Osteoblast (primary cell): ENCODE results near the gene CA14. TPM values are rescaled to one million over a fixed set of nuclear protein-coding genes. Genes with fewer than 3 reads are reported as not detected.
"Not testable (repeated sequence)": the region's sequence is repeated elsewhere in the genome, so short reads cannot be mapped to it uniquely, and the experiment has no call there.

Source experiments
- DNase-seq: peaks from one replicate; pipeline ENCODE4 v3.0.0; 2011; ENCODE audit warnings: low spot score, mixed read lengths; ENCODE audit not compliant: insufficient read length; ENCODE audit errors: missing footprints
- H2AFZ ChIP-seq: 2 replicates; pipeline ENCODE4 v1.6.0; 2011; ENCODE audit warnings: mild to moderate bottlenecking, low read length
- H3K27ac ChIP-seq: 2 replicates; pipeline ENCODE4 v1.5.1; 2011; ENCODE audit warnings: mild to moderate bottlenecking, low read depth, low read length, moderate library complexity
- H3K27me3 ChIP-seq: 2 replicates; pipeline ENCODE4 v1.6.0; 2012; ENCODE audit warnings: mild to moderate bottlenecking, control low read depth, inconsistent platforms, low read length, moderate library complexity; ENCODE audit not compliant: insufficient read depth
- H3K36me3 ChIP-seq: 2 replicates; pipeline ENCODE4 v1.5.1; 2011; ENCODE audit warnings: mild to moderate bottlenecking, low read length, control low read depth, moderate library complexity; ENCODE audit not compliant: insufficient read depth
- H3K4me1 ChIP-seq: 2 replicates; pipeline ENCODE4 v1.5.1; 2011; ENCODE audit warnings: mild to moderate bottlenecking, low read length, control low read depth, moderate library complexity; ENCODE audit not compliant: insufficient read depth
- H3K4me2 ChIP-seq: 2 replicates; pipeline ENCODE4 v1.6.0; 2011; ENCODE audit warnings: mild to moderate bottlenecking, low read length; ENCODE audit not compliant: insufficient read depth
- H3K4me3 ChIP-seq: fragments of 200-600 bp; sonication (generic); 3 replicates; pipeline ENCODE4 v1.5.1; 2012; ENCODE audit warnings: mild to moderate bottlenecking, low read length, inconsistent platforms; ENCODE audit not compliant: insufficient read depth
- H3K79me2 ChIP-seq: 2 replicates; pipeline ENCODE4 v1.6.0; 2012; ENCODE audit warnings: mild to moderate bottlenecking, low read length, control low read depth, inconsistent platforms; ENCODE audit not compliant: insufficient read depth
- H3K9me3 ChIP-seq: 2 replicates; pipeline ENCODE4 v1.5.1; 2011; ENCODE audit warnings: low read depth, low read length, control low read depth
- H4K20me1 ChIP-seq: 2 replicates; pipeline ENCODE4 v1.6.0; 2012; ENCODE audit warnings: mild to moderate bottlenecking, low read length, control low read depth; ENCODE audit not compliant: insufficient read depth
- CTCF ChIP-seq: IDR thresholded peaks from 2 replicates; pipeline ENCODE4 v1.5.1; 2011; ENCODE audit warnings: mild to moderate bottlenecking, low read depth, low read length, moderate library complexity; ENCODE audit errors: extremely low read depth
- total RNA-seq: library from RNA; depleted of rRNA; stranded (reverse); fragments of >200 nt; gene quantifications from 2 replicates; pipeline ENCODE4 v1.2.3, GENCODE V29; 2012

The CA14 gene
- not detected in 2 replicates for total RNA-seq

- Histone ChIP-seq H4K20me1 (no peaks in the 10 kb centered on the region), H3K9me3 (no peaks in the 10 kb centered on the region), H3K4me1 (peaks cover 17% of the 10 kb centered on the region), H3K27ac (no peak within 1 kb of the TSS), H3K27me3 (peaks cover 30% of the 10 kb centered on the region), H2AFZ (peak within 1 kb of the TSS; percentile 77), H3K79me2 (no peaks in the 10 kb centered on the region), H3K36me3 (no peaks in the 10 kb centered on the region), H3K4me3 (peak within 1 kb of the TSS; percentile 40), H3K4me2 (peak within 1 kb of the TSS; percentile 79)
- TF ChIP-seq CTCF: no peak
- peak; percentile 69 for DNase-seq
Observed at GRCh38 chr1:150257624-150258585, at the start of gene CA14. TSS of gene CA14 (plus strand) at chr1:150257774. CDS start at chr1:150258129, 355 bp downstream.

- DNase-seq, H3K9me3 ChIP-seq, H3K4me1 ChIP-seq, H4K20me1 ChIP-seq, H3K27ac ChIP-seq, H3K4me3 ChIP-seq, H3K36me3 ChIP-seq, H2AFZ ChIP-seq, H3K79me2 ChIP-seq, H3K27me3 ChIP-seq, H3K4me2 ChIP-seq: not testable (repeated sequence)
Observed at GRCh38 chr1:150208460-150208859, 49.1 kb upstream of the CA14 start.

- Histone ChIP-seq H3K4me1 (peaks cover 9% of the 10 kb centered on the region), H4K20me1 (no peaks in the 10 kb centered on the region), H2AFZ (no peak overlapping the region), H3K27ac (no peak overlapping the region), H3K9me3 (no peaks in the 10 kb centered on the region), H3K27me3 (no peaks in the 10 kb centered on the region), H3K79me2 (no peaks in the 10 kb centered on the region), H3K4me2 (no peak overlapping the region), H3K36me3 (no peaks in the 10 kb centered on the region), H3K4me3 (no peak overlapping the region)
- DNase-seq: no peak
- TF ChIP-seq CTCF: no peak
Observed at GRCh38 chr1:150210091-150210490, 47.5 kb upstream of the CA14 start.

GRCh38 chr1:150210706-150211105, 46.9 kb upstream of the CA14 start:
- no peaks in the 10 kb centered on the region for H4K20me1 ChIP-seq
- TF ChIP-seq CTCF: no peak

More at GRCh38 chr1:150210706-150211105, 46.9 kb upstream of the CA14 start:
- DNase-seq: no peak
- Histone ChIP-seq H3K9me3 (no peaks in the 10 kb centered on the region), H3K36me3 (no peaks in the 10 kb centered on the region), H2AFZ (no peak overlapping the region), H3K27me3 (no peaks in the 10 kb centered on the region), H3K27ac (no peak overlapping the region), H3K4me1 (peaks cover 9% of the 10 kb centered on the region), H3K79me2 (no peaks in the 10 kb centered on the region), H3K4me2 (no peak overlapping the region), H3K4me3 (no peak overlapping the region)
